Aorta (tissue), 5 donors: ENCODE results near the gene NUDT12. TPM values are rescaled to one million over a fixed set of nuclear protein-coding genes. Genes with fewer than 3 reads are reported as not detected.
A peak's percentile ranks its signal among the peaks of the same experiment; 100 is the strongest.

Source experiments
- ATAC-seq: fragments of 200-7000 bp; cut with Tn5 transposase; one replicate; pipeline ENCODE4 v1.9.1; 2022; ENCODE audit warnings: moderate library complexity; ENCODE audit not compliant: low FRiP score
- DNase-seq, 2 donors: peaks; one replicate each; pipeline ENCODE4 v3.0.0-alpha.2; 2020
- H3K27ac ChIP-seq, 2 donors: one replicate each; pipeline ENCODE4 v1.5.1; 2013; ENCODE audit warnings: low read length in 2 of 2, mild to moderate bottlenecking in 2 of 2, moderate library complexity in 2 of 2, control low read depth in 1 of 2, inconsistent platforms in 1 of 2, low read depth in 1 of 2
- H3K27me3 ChIP-seq, 2 donors: one replicate each; pipeline ENCODE4 v1.6.1; 2013; ENCODE audit warnings: control low read depth in 1 of 2, low read length in 1 of 2, mild to moderate bottlenecking in 1 of 2, moderate library complexity in 1 of 2; ENCODE audit not compliant: insufficient read depth in 2 of 2, control insufficient read depth in 1 of 2
- H3K36me3 ChIP-seq, 2 donors: one replicate each; pipeline ENCODE4 v1.6.1; 2013; ENCODE audit warnings: control low read depth in 1 of 2, low read length in 1 of 2, mild to moderate bottlenecking in 1 of 2; ENCODE audit not compliant: insufficient read depth in 2 of 2, control insufficient read depth in 1 of 2
- H3K4me1 ChIP-seq, 2 donors: one replicate each; pipeline ENCODE4 v1.6.1; 2013; ENCODE audit warnings: low read length in 2 of 2, control low read depth in 1 of 2, mild to moderate bottlenecking in 1 of 2, moderate library complexity in 1 of 2; ENCODE audit not compliant: insufficient read depth in 2 of 2, control insufficient read depth in 1 of 2
- H3K4me3 ChIP-seq, 2 donors: one replicate each; pipeline ENCODE4 v1.5.1; 2013; ENCODE audit warnings: low read length in 2 of 2, control low read depth in 1 of 2, mild to moderate bottlenecking in 1 of 2
- H3K9me3 ChIP-seq: one replicate; pipeline ENCODE4 v1.6.1; 2013; ENCODE audit warnings: mild to moderate bottlenecking, low read length; ENCODE audit not compliant: control insufficient read depth
- WGBS, 2 donors: extraction: QIAGEN DNeasy Blood & Tissue Kit; methylation state at CpG; one replicate each; pipeline ENCODE4 v1.1.7; 2013; 5-methylcytosine and 5-hydroxymethylcytosine counted together
- intact Hi-C, 2 donors: fragments of 100-400 bp; cut with DNase I; formaldehyde crosslinking; loops; one replicate each; pipeline versions ENCODE4 v1.14.2 to v1.15.0; 2022
- polyA plus RNA-seq, 2 donors: library from polyadenylated mRNA; stranded (reverse); fragments of 200-250 nt; gene quantifications; one replicate each; pipeline ENCODE4 v1.2.3, GENCODE V29; 2013
- total RNA-seq, 2 donors: library from RNA; stranded (reverse); fragmentation: NEBNext Ultra II Directional; extraction: Animal tissue kit (Norgen Biotek cat#: 25700); gene quantifications; one replicate each; pipeline ENCODE4 v1.2.1, GENCODE V29; 2021
- donor health status: healthy with polysubstance abuse.
- donor health status: Bipolar disorder and iron deficiency.
- donor health status: DM: no; HTN: no; CAD: no.
- donor health status: DM: no; HTN: no; CAD: no.
- donor health status: DM: yes; HTN: yes; CAD: no.

Gene NUDT12
- total and polyA plus RNA-seq, 4 donors, result 3.1 to 9.4 (median 7.9) TPM

DNA sequence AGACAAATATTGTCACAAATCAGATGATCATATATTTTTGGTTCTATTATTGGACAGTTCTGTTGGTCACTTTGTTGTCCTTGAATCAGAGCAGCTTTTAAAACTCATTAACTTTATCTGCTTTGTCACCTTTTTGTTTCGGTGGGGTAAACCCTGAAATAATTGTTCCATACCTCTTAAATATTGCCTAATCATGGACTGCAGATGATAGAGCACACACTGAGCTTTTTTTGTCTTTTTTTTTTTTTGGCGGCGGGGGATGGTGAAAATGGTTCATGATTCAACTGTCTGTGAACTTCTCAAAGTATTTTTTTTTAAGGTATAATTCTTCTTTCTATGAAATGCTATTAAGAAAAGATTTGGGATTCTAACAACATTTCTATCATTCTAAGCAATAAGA is 1.8 kb downstream of the NUDT12 start:
- ATAC-seq, result no peak
- WGBS, 2 donors, result 95 to 97% methylated on average over 3 of the region's 3 CpGs
- intact Hi-C loops, result no loop called here

GRCh38 chr5:103546858-103547257 is 15.7 kb downstream of the NUDT12 start:
- DNase-seq (no peak), ATAC-seq (no peak)
- Histone ChIP-seq H3K9me3 (no peaks in the 10 kb centered on the region), H3K4me1 (no peaks in the 10 kb centered on the region), H3K36me3 (peaks cover 0 to 3% of the 10 kb centered on the region in 2 donors), H3K27me3 (no peaks in the 10 kb centered on the region), H3K4me3 (no peak overlapping the region), H3K27ac (no peak overlapping the region)
- intact Hi-C loops, result no loop called here
- 50 to 53% methylated on average over 2 of the region's 2 CpGs for WGBS, 2 donors

More for the DNA sequence above, 1.8 kb downstream of the NUDT12 start:
- DNase-seq, result no peak
- no peaks in the 10 kb centered on the region for H3K27me3 ChIP-seq
- no peaks in the 10 kb centered on the region for H3K36me3 ChIP-seq
- no peak overlapping the region for H3K27ac ChIP-seq
- no peak overlapping the region for H3K4me3 ChIP-seq
- H3K9me3 ChIP-seq, result no peaks in the 10 kb centered on the region
- peaks cover 0 to 2% of the 10 kb centered on the region in 2 donors for H3K4me1 ChIP-seq

DNA sequence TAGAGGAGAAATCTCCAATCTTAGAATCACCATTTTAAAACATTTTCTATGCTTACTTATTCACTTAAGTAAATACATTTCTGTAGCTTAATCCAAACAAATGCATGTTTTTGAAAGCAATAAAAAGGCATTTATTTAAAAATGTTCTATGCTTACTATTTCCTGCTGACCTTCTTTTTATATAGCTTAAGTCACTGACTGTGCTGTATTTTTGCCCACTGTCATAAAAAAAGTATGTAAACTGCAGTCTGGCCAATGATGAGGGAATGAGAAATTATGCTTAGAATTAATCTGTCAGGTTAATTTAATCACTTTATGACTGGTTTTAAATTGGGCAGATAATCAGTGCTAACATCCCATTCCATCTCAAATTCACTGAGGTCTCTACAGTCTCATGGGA is 20.1 kb downstream of the NUDT12 start:
- no peak for DNase-seq
- Histone ChIP-seq H3K9me3 (no peaks in the 10 kb centered on the region), H3K27ac (no peak overlapping the region), H3K36me3 (no peaks in the 10 kb centered on the region), H3K4me3 (no peak overlapping the region), H3K27me3 (no peaks in the 10 kb centered on the region), H3K4me1 (no peaks in the 10 kb centered on the region)
- intact Hi-C loops, result no loop called here
- ATAC-seq, result no peak

- ATAC-seq (no peak), DNase-seq (no peak)
- H3K36me3 ChIP-seq, result no peaks in the 10 kb centered on the region
- H3K9me3 ChIP-seq, result no peaks in the 10 kb centered on the region
- H3K4me3 ChIP-seq, result no peak overlapping the region
- no peaks in the 10 kb centered on the region for H3K4me1 ChIP-seq
- 77 to 83% methylated on average over 3 of the region's 3 CpGs for WGBS, 2 donors
- intact Hi-C loops, result no loop called here
- H3K27me3 ChIP-seq, result no peaks in the 10 kb centered on the region
- no peak overlapping the region for H3K27ac ChIP-seq
These were observed 21.0 kb downstream of the NUDT12 start for GRCh38 chr5:103541569-103541968.

- Histone ChIP-seq H3K27me3 (no peaks in the 10 kb centered on the region), H3K27ac (no peak overlapping the region), H3K36me3 (no peaks in the 10 kb centered on the region), H3K4me3 (no peak overlapping the region), H3K9me3 (no peaks in the 10 kb centered on the region), H3K4me1 (no peaks in the 10 kb centered on the region)
- ATAC-seq, result no peak
- intact Hi-C loops, result no loop called here
- WGBS, 2 donors, result 91 to 94% methylated on average over 2 of the region's 2 CpGs
- DNase-seq, result no peak
These were observed 21.5 kb downstream of the NUDT12 start for GRCh38 chr5:103541114-103541513.

DNA sequence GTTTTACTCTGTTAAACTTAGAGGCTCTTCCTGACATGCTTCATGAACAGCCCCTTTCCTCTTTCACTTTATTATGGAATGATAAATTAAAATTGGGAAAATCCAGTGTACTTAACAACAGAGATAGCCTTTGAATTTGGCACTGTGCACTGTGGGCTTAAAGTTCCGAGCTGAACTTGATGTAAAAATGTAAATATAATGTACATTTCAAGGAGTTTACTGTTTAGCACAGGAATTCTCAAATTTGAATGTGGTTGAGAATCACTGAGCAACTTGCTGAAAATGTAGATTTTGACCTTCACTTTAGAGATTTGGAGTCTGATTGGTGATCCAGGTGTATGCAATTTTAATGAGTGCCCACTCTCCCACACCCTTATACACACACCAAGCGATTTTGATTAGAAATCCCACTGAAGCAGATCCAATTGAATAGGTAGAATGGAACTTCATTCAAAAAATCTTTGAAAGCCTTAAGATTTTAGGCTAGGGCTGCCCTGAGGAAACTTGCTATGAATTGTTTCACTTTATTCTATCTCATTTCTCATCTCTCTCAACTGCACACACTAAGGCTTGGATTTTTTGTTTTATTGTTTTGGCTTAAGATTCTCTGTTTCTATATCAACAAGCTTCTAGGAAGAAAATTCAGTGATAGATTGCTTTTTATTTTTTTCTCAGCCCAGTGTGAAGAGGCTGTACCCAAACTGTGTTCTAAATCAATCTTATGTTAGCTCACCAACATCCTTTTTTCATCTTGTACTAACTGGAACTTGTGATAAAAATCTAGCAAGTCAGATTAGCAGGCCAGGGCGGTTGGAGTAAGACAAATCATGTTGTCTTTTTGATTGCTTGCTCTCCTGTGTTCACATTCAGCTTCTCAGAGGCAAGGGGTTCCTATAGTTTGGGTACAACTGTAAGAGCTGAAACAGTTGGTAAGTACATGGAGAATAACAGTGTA is 22.9 kb downstream of the NUDT12 start:
- H3K27ac ChIP-seq, result no peak overlapping the region
- intact Hi-C loops, result no loop called here
- H3K27me3 ChIP-seq, result no peaks in the 10 kb centered on the region
- H3K4me3 ChIP-seq, result no peak overlapping the region
- H3K9me3 ChIP-seq, result no peaks in the 10 kb centered on the region
- no peaks in the 10 kb centered on the region for H3K36me3 ChIP-seq
- DNase-seq (no peak), ATAC-seq (no peak)
- WGBS, 2 donors, result 49 to 51% methylated on average over 3 of the region's 3 CpGs
- H3K4me1 ChIP-seq, result no peaks in the 10 kb centered on the region

- Histone ChIP-seq H3K4me1 (no peaks in the 10 kb centered on the region), H3K27me3 (no peaks in the 10 kb centered on the region), H3K9me3 (no peaks in the 10 kb centered on the region), H3K4me3 (no peak overlapping the region), H3K27ac (no peak overlapping the region), H3K36me3 (no peaks in the 10 kb centered on the region)
- DNase-seq (no peak), ATAC-seq (no peak)
- WGBS, 2 donors, result 79 to 83% methylated on average over 2 of the region's 2 CpGs
- intact Hi-C loops, result no loop called here
These were observed 30.4 kb downstream of the NUDT12 start for GRCh38 chr5:103532086-103532734.

- no peaks in the 10 kb centered on the region for H3K36me3 ChIP-seq
- WGBS, 2 donors, result 44 to 55% methylated on average over 6 of the region's 6 CpGs
- no peaks in the 10 kb centered on the region for H3K27me3 ChIP-seq
- DNase-seq (peak in 1 of 2 donors; percentile 28), ATAC-seq (no peak)
- H3K27ac ChIP-seq, result no peak overlapping the region
- no peaks in the 10 kb centered on the region for H3K9me3 ChIP-seq
- H3K4me3 ChIP-seq, result no peak overlapping the region
- no peaks in the 10 kb centered on the region for H3K4me1 ChIP-seq
- intact Hi-C loops, result no loop called here
These were observed 36.2 kb downstream of the NUDT12 start for GRCh38 chr5:103526164-103526915.
